Breast epithelium (tissue), 3 donors: Measurements from ENCODE around the gene MPHOSPH9.

Experiments used
- POLR2A ChIP-seq: fragments of 450-650 bp; IDR thresholded peaks from one replicate; pipeline ENCODE4 v1.6.1; 2016; ENCODE audit warnings: antibody characterized with exemption, mild to moderate bottlenecking, moderate library complexity
- TF ChIP-seq, protein P1 (sequence below), 3 donors: fragments of 450-650 bp; IDR thresholded peaks; one replicate each; pipeline ENCODE4 v1.5.1; 2016 to 2017; ENCODE audit warnings: antibody characterized with exemption in 3 of 3, mild to moderate bottlenecking in 3 of 3, moderate library complexity in 3 of 3

DNA sequence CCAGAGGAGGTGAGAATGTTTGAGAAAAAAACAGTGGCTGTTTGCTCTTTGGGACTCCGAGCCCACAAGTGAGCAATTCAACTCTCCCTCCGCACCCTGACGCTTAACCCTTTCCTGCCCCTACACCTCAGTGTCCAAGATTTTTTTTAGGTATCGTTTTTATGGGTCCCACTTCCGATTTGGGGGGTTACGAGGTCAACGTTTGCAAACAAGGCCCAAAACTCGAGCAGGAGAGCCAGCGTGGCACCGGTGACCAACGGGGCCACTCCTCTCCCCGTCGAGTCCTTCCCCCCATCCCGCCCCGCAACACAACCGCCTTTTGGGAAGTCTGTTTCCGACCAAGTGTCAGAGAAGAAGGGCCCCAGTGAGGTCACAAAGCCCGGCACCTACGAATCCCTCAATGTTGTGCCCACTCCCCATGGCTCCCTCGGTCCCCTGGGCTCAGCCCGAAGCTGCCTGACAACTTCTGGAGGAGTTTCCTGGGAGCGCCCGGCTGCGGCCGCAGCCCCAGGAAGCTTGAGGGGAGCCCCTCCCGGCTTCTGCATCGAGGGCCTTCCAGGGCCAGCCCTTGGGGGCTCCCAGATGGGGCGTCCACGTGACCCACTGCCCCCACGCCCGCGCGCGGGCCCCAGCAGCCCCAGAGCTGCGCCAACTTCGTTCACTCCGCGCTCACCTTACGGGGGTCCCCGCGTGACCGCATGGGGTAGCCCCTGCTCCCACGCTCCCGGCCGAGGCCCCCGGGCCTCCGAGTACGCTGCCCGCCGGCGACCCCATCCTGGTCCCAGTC lies 37.5 kb upstream of the MPHOSPH9 start:
- TF ChIP-seq, protein P1, sequence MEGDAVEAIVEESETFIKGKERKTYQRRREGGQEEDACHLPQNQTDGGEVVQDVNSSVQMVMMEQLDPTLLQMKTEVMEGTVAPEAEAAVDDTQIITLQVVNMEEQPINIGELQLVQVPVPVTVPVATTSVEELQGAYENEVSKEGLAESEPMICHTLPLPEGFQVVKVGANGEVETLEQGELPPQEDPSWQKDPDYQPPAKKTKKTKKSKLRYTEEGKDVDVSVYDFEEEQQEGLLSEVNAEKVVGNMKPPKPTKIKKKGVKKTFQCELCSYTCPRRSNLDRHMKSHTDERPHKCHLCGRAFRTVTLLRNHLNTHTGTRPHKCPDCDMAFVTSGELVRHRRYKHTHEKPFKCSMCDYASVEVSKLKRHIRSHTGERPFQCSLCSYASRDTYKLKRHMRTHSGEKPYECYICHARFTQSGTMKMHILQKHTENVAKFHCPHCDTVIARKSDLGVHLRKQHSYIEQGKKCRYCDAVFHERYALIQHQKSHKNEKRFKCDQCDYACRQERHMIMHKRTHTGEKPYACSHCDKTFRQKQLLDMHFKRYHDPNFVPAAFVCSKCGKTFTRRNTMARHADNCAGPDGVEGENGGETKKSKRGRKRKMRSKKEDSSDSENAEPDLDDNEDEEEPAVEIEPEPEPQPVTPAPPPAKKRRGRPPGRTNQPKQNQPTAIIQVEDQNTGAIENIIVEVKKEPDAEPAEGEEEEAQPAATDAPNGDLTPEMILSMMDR (IDR thresholded peaks at IDR 0.05): no peak
- TF ChIP-seq POLR2A: no peak
